T-helper 1 cell (primary cell): ENCODE measurements around the gene CSMD2.

ENCODE experiments used
- DNase-seq, 5 donors: peaks; one replicate each; pipeline ENCODE4 v3.0.0-alpha.2; 2012 to 2020

The CSMD2 gene

DNA sequence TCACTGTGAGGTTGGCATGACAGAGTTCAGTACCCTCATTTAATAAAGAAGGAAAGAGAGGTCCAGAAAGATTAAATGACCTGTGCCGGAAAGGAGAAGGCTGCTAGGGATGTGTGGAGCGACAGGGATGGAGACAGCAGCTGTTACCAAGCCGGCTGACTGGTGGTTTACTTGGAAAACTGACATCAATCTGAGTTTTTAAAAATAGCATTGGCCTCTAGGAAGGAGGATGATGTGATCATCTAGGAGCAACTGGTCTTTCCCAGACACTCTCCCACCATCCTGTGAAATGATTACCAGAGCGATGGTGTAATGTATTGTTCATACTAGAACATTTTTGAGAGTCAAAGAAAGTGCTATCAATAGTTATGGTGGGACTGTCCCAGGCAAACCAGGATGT lies 538.2 kb downstream of the CSMD2 start:
- no peak for DNase-seq

DNA sequence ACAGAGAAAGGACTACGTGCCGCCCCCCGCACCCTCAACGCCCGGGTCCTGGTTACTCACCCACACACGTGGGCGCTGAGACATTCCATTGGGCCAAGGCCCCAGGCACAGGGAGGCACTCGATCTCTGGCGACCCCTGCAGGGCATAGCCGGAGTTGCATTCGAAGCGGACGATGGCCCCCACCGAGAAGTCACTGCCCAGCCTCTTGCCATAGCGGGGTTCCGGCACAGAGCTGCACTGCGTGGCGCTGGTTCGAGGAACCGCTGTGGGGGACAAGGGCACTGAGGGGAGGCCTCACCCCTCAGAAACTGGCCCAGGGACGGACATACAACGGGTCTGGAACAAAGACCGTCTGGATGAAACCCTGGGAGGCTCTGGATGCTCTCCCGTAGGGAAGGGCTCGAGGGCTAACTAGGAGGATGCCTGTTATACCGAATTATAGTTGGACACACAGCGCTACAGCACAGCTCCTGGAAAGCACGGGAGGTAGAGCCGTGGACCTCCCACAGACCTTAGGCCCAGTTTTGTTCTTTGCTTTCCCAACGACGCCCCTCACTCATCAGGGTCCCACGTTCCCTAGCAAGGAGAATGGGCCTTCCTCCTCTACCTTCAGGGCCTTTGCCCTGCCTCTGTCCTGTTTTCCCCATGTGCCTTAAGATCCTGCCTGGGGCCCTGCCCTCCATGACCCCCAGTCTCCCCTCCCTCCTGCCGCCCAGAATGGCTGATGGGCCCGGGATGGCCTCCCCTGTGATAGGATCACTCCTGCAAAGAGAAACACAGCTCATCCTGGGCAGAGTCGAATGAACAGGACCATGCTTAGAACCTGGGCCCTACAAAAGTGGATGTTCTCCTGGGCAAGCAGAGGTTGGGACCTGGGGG lies 539.8 kb downstream of the CSMD2 start:
- no peak for DNase-seq

DNA sequence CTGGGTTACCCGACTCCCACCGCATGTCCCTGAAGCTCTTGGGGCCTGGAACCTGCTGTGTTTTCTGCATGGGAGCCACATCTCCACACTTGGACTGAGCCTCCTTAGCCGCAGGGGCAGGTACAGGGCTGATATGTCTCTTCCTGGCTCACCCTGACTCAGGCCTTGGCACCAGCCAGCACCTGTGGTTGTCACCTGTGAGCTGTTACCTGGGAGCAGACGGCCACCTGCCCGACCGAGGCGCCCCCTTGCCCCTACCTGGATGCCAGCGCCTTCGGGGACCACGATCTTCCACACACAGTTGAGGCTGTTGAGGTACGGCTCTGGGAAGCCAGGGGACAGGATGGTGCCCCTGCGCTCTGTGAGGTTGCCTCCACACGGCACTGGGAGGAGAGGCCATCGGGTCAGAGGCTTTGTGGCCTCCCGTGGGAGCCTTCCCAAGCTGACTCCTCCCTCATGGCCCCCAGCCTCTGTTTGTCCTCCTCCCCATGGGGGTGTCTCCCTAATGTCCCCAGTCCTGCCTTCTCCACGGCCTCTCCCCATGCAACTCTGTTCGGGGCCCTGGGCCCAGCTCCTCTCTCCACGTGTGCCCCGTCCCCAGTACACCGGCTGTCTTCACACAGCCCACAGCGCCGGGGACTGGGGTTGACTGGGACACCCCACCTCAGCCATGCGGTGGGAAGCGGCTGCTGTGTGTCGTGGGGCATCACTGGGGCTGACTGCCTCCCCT lies 540.6 kb downstream of the CSMD2 start:
- no peak for DNase-seq

DNA sequence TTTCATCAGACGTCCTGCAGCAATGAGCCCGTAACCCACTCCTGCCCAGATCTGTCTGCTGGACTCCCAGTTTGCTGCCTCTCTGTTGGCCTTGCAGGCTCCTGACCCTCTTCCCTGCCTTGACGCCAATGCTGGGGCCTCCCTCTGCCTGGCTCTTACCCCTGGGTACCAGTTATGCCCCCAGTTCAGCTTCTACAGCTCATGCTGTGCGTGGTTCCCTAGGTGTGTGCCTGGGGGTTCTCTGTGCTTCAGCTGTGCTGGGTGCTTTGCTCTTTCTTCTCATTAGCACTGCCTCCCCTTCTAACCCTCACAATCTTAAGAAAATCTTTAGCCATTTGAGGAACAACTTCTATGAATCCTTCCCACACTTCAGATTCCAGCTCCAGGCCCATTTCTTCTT lies 541.2 kb downstream of the CSMD2 start:
- no peak for DNase-seq

DNA sequence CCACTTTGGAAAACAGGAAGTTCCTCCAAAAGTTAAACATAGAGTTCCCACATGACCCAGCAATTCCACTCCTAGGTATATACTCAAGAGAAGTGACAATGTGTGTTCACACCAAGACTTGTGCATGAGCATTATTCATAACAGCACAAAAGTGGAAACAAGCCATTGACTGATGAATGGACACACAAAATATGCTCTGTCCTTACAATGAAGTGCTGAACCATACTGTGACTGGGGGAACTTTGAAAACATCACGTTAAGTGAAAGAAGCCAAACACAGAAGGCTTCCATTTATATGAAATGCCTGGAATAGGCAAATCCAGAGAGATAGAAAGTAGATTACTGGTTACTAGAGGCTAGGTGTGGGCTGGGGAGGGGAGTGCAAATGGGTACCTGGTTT lies 542.3 kb downstream of the CSMD2 start:
- no peak for DNase-seq

DNA sequence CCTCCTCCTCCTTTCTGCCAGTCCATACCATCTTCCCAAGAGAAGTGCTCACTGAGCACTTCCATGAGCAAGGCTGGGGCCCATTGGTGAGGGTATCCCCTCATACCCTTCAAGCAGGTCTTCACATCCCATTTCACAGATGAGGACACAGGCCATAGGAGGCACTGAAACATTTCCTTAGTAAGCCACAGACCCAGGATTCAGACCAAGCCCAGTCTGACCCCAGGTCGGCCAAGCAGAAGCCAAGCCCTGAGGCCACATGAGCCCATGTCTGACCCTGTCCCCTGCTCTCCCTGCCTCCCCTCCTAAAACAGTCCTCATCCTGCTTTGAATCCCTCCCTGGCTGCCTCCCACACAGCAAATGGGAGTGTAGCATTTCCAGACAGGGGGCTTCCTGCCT lies 546.4 kb downstream of the CSMD2 start:
- no peak for DNase-seq

DNA sequence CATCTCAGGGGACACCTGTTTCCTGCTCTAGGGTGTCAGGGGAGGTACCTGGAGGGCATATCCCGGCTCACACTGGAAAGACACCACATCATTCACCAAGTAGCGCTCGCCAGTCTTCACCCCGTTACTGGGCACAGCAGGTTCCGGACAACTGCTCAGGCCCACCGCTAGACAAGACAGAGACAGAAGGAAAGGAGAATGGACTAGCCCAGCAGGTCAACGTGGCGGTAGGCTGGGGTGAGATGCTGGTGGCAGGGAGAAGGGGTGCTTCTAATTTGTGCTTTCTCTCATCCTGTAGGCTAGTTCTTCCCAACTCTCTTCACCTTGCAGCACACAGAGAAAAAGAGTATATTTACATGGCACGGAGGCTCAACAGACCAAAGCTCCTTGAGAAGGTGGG lies 547.6 kb downstream of the CSMD2 start:
- no peak for DNase-seq

DNA sequence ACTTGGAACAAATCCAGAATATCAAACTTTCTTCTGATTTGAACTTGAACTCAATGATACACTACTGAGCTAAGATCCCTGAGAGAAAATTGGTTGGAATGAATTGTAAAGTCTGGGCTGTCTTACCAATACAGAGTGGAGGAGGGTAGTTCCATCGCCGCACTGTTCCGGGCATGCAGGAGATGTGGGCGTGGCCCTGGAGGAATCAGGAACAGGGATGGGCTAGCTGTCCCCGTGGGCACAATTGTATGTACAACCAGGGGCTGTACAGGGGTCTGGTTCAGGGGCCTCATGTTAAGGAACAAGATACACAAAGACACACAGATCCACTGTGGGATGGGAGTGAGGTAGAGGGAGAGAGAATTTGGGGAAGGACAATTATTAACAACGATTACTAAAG lies 548.2 kb downstream of the CSMD2 start:
- DNase-seq, result no peak

DNA sequence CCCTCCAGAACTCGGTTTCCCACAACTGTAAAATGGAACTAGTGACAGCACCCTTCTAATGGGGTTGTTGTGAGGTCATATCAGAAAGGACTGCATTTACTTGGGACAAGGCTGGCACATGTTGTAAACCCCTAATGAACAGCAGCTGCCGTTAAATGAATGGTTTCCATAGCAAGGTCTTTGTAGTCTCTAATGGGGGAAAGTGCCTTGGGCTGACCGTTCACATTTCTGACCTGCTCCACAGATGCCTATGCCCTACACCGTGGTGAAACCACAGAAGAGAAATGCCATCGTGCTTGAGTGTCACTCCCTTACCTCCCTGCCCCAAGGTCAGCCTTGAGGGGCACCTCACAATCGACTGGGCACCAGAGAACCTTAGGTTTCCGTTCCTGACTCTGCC lies 549.5 kb downstream of the CSMD2 start:
- DNase-seq, result no peak

DNA sequence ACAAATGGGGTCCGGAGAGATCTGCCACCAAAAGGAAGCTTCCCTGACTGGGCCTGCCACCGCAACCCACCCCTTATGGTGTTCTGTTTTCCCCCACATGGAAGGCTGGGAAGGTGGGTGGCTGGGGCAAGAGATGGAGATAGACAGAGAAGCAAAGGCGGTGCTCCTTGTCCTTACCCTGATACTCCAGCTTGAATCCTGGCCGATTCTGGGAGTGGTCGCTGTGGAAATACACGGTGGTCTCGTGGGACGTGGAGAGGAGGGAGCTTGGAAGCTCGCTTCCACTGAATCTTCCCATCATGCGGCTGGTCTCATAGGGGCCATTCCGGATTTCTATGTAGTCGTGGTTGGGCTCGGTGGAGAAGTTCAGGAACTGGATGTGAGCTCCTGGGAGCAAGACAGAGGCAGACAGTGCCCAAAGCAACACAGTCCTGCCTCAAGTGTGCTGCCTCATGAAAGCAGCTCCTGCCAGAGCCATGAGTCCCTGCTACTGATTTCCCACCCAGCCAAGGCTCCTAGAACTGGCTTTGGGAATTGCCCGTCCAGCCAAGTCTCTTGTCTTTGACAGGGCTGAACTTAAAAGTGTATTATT lies 554.1 kb downstream of the CSMD2 start:
- no peak for DNase-seq

DNA sequence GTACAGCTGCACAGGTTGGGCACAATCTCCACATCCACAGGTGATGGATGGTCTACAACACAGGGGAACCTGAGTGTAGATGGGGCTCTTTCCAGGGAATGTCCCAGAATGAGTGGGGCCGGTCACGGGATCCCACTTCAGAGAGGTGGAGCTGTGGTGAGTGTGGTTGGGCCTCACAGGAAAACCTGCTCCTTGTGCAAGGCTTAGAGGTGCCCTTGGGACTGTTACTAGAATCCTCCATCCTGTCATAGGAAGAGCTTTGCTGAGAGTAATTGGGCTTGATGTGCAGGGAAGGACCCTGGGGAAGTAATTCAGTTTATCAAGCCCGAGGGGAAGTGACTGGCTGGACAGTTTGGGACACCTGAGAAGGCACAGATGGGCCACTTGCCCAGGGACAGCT lies 554.6 kb downstream of the CSMD2 start:
- DNase-seq, result no peak

DNA sequence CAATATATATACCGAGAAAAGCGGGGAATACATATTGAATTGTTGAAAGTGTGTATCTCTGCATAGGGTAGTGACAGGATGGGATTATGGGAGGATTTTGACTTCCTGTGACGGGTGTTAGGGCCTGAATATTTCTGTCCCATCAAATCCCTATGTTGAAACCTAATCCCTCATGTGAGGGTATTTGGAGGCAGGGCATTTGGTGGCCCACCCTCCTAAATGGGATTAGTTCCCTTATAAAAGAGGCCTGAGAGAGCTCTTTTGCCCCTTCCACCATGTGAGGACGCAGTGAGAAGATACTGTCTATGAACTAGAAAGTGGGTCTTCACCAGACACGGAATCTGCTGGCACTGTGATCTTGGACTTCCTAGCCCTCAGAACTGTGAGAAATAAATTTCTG lies 555.3 kb downstream of the CSMD2 start:
- no peak for DNase-seq

DNA sequence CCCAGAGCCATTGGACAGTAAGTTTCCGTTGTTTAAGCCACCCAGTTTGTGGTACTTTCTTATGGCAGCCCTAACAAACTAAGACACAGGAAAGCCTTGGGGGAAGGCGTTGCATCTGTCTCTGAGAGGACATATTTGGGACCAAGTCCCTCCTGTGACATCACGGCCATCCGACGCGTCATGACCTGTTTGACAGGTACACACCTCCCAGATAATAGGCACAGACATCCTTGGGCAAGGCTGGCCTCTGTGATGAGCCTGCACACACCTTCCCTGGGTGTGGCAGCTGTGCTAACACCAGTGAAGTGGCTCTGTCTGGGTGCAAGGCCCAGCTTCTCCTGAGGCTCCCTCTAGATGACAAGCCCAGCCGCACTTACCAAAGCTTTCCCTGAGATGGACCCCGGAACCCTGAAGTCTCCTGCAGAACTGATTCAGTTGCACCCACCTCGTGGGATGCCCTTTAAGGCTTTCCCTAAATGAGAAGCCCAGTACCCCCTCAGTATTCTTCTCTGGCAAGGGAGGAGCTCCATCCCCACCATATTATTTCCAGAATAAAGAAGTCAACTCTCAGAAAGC lies 556.1 kb downstream of the CSMD2 start:
- no peak for DNase-seq

DNA sequence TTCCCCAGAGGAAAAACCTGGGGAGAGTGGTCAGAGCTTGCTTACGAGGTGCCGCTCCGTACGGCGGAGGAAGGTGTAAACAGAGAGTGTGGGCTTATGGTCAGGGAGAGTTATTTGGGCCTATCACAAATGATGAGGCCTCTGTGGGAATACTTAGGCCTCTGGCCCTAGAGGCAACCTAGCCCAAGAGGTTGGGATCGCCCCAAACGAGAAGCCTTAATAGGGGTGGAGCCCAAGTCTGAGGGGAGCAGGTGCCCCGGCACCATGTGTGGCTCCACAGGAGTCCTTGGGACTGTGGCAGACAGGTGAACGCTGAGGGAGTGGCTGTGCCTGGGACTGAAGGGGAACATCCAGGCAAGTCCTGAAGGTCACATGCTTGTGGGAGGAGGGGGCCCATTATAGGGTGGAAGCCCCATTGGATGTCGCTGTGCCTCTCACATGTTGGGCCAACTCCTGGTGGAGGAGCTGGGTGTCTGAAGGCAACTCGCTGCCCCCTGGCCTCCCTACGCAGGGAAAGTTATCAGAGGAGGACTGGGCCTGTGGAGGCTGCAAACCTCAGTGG lies 557.5 kb downstream of the CSMD2 start:
- no peak for DNase-seq

DNA sequence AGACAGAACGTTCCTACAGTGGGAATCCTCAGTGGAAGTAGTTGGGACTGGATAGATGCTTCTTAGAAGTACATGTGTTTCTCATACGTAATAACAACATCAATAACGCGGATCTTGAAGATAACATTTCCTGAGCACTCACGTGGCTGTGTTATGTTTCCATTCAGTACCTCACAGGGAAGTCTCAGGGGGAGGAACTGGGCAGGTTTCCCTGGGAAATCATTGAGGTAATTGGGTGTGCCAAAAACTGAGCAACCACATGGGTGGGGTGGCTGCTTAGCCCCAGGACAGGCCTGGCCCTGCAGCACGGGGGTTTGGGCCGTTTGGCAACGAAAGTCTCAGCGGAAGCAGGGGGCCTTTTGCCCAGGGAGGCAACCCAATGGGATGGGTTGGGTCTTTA lies 558.8 kb downstream of the CSMD2 start:
- no peak for DNase-seq

DNA sequence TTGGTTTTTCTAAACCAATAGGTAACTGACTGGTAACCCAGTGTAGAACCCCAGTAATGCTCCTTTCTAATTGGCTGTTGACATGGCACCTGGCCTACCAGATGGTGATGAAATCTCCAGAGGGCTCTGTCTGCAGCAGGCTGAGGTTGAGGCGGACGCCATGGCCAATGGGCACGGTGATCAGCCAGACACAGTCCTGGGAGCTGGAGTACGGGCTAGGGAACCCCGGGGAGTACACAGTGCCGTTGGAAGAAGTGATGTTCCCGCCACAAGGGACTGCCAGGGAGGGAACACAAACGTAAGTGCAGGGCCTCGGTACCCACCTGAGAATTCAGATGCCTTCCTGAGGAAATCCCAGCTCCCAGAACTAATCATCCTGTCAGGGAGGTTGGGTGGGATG lies 562.8 kb downstream of the CSMD2 start:
- no peak for DNase-seq

DNA sequence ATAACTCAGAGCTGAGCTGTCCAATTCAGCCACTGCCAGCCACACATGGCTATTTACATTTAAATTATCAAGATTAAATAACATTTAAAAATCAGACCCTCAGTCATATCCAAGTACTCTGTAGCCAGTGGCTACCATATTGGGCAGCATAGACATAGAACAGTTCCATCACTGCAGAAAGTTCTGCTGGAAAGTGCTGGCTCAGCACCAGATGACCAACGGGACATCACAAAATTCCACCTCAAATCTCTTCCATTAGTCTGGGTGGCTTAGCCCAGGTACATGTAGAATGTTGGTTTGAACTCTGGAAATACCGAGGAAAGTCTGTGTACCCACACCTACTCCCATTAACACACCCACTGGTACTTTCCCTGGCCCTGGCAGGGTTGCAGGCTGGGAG lies 563.3 kb downstream of the CSMD2 start:
- no peak for DNase-seq

DNA sequence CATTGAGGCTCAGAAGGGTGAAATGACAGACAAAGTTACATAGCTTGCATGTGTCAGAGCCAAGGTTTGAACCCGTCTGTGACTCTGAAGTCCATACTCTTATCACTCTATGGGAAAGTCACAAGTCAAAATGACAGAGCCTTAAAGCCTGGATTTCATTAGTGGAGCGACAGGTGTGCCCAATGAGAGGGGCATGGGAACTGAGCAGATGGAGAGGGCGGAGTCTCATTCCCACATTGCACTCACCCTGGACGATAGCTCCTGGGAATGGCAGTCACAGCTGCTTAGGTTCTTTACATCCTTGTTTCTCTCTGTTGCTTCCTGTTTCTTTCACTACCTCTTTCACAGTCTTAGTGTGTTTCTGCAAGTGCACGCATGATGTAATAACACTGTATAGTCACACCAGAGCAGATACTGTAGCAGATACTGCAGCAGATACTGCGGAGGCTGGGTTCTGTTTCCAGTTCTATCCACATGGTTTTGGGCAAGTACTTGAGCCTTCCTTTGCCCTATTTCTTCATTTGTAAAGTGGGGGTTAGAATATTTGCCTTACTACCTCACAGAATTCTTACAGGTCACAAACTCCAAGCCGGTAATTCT lies 565.4 kb downstream of the CSMD2 start:
- DNase-seq, result no peak

DNA sequence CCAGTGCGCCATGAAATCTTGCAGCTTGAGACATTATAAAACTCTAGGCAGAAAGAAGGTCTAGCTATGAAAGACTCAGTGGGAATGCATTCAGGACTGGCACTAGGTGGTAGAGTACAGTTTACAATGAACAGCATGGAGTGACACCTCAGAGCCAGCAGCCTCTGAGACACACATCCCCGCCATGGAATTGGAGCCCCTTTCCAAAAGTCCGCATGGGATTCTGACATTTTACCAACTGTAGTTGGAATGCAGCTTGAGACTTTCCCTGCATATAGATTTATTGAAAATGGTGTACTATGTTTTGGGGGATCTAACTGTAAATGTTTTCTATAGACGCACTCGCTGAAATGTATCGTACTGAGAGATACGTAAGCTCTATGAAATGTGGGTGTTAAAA lies 576.3 kb downstream of the CSMD2 start:
- DNase-seq, result no peak

DNA sequence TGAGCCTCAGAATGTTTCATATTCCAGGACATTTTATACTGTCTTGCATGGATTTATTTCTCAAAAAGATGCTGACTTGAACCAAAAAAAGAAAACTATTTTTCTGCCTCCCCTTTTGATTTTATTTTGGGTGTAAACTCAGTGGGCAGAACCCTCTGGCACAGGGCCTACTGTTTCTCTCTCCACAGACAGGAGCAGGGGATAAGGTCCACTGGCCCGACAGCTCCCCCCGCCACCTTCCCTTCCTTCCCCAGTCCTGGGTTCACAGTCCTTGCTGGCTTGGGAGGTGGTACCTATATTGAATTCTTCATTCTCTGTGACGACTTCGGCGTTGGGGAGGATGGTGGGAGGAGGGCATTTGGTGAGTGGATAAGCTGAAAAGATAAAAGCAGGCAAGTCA lies 578.2 kb downstream of the CSMD2 start:
- no peak for DNase-seq

DNA sequence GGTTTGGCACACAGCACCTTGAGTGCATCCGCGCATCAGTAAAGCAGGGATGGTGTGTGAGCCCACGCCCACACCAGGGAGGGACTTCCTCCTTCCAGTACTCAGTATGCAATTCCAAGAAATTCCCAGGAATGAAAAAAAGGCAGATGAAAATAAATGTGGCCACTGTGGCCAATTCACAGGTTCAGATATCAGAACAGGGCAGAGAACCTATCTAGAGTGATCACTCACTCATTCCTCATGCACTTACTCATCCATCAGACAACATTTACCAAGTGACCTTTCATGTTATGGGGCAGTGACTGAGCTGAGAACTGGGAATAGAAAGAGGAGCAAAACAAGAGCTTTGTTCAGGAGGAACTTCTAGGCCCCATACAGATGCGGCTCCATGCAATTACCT lies 578.9 kb downstream of the CSMD2 start:
- no peak for DNase-seq

DNA sequence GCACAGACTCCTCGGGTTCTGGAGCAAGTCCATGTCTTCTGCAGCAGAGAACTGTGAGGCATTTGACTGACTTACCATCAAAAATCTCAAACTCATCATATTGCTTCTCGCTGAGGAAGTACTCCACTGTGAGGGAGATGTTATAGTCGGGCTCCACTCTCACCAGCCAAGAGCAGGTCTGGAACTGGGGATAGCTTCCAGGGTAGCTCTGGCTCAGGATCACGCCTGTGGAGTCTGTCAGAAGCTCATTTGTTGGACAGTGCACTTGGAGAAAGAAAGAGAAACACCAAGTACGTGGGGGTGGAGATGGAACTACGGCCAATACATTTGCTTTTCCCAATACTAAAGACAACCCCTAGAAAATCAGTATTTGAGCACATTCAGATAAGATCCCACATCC lies 581.5 kb downstream of the CSMD2 start:
- DNase-seq, result no peak
